Measurements from ENCODE around the gene STAT1. TPM values are rescaled to one million over a fixed set of nuclear protein-coding genes. Genes with fewer than 3 reads are reported as not detected.

STAT1 gene
- polyA plus RNA-seq, 1 donor: 29.1 TPM

DNA sequence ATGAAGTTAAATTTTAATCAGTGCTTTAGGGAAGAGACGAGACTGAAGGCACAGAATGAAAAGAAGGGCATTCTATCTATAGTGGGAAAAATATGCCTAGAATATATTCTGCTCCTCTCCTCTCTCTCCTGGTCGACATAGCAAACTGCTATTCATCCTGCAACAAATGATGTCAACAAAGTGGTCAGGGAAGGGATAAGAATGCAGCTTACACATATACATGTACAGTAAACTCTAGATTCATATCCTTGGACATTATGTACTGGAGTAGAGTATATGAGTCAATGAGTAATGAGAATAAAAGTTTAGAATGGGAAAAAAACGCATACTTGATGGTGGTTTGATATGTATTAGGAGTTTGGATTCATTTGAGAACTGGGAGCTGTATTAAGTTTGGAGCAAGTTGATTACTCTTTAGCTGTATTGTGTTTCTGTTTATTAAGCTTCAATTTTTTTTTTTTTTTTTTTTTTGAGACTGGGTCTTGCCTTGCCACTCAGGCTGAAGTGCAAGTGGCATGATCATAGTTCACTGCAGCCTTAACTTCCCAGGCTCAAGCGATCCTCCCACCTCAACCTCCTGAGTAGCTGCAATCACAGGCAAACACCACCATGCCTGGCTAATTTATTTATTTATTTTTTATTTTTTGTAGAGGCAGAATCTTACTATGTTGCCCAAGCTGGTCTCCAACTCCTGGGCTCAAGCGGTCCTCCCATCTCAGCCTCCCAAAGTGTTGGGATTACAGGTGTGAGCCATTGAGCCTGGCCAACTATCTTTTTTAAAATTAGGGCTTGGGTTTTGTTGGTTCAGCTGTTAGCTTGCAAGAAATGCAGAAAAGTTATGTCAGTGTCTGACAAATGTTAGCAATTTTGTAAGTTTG lies 53.8 kb downstream of the STAT1 start:
- DNase-seq (ENCODE audit: low read depth): no peak

DNA sequence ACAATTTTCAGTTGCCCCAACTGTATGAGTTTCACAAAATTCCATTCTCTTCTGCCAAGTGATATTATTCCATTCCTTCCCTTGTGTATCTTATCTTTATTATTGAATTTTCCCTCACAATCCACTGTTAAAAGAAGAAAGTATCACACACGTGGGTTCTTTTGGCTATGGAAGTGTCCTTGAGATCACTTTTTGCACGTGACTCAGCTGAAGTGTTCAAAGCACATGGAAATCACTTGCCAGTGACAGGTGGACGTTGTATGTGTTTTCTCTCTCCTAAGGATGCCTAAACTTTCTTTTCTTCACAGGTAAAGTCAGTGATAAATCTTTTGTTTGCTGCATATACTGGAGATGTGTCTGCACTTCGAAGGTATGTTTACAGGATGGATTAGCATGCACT lies 60.7 kb downstream of the STAT1 start:
- DNase-seq (ENCODE audit: low read depth): no peak

DNA sequence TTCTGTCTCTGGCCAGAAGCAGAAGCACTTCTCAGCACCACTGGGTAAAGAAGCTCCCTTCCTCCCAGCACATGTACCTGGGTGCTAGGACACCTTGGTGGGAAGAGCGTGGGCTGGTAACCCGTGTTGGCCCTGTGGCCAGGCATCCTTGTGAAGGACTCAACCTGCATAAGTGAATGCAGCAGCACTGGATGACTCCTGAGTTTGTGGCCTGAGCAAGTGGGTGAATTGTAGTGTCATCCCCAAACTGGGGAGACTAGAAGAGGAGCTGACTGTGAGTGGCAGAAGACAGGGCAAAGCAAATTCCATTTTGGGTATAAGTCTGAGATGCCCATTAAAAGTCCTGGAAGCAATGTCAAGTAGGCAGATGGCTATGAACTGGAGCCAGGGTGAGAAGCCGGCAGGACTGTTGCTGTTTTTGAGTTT lies 63.4 kb downstream of the STAT1 start:
- no peak for DNase-seq (ENCODE audit: low read depth)

DNA sequence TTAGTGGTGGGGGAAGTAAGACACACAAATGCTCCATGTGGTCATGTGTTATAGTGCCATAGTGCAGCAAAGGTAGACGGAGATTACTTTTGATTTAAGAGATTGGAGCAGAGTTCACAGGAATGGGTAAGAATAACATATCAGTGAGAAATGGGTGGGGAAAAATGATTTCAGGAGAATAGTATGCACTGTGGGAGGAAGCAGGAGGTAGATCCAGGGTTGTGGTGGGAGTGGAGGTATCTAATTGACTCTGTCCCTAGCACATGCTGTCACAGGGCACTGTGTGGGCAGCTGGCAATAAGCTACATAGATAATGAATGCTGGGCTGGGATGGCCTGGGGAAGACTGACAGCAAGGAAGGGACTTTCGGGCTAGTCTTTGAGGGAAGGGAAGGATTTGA lies 65.3 kb downstream of the STAT1 start:
- no peak for DNase-seq (ENCODE audit: low read depth)

DNA sequence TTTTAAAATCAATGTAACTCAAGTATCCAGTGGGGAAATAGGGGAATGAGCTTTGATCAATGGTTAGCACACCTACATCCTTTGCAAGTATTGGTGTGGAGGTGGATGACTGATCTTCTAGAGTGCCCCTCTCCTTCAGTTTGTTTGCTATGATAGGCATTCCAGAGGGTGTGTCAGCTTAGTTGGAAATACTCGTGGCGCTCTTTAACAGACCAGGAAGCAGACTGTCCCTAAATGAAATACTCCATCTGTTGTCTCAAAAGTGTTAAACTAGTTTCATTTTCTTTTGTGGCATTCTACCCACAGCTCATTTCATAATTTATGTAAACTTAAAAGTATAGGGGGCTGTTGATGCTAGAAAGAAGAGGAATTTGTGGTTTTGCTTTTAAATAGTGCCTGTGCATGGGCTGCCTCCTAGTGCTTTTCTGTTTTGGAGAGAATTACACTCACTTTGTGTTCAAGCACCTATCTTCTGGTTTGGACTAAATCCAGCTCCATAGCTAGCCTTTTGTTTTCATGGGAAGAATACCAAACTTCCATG lies 66.2 kb downstream of the STAT1 start:
- DNase-seq (ENCODE audit: low read depth): no peak

DNA sequence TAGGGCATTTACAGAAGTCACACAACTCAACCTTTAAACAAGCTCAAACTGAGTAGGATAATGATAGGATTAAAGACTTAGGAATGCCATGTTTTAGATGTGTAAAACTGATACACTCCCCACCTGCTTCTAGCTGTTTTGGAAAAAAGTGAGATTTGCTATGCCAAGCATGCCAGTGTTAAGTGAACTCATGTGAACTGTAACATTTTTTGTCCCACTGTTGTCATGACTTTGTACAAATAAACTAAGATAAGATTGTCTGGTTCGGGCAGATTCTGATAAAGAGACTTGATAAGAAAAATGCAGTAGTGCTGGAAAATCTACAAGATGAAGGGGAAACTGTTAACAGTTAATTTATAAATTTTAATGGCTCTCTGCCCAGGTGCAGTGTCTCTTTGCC lies 66.8 kb downstream of the STAT1 start:
- no peak for DNase-seq (ENCODE audit: low read depth)

DNA sequence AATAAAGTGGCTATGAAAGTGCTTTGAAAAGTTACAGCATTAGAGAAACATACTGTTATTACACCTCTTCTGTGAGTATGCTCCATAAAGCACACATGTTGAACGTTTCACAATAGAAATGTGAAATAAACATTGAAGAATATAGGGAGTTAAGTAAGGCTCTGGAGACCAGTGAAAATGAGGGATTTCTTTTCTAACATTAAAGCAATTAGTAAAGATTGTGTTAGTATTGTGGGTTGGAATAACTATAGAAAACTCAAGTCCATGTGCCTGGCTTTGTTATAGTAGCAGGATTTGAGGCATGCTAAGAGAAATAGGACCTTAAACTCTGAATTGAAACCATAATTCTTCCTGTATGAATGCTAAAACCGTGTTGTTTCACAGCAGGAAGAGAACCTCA lies 70.3 kb downstream of the STAT1 start:
- no peak for DNase-seq (ENCODE audit: low read depth)

DNA sequence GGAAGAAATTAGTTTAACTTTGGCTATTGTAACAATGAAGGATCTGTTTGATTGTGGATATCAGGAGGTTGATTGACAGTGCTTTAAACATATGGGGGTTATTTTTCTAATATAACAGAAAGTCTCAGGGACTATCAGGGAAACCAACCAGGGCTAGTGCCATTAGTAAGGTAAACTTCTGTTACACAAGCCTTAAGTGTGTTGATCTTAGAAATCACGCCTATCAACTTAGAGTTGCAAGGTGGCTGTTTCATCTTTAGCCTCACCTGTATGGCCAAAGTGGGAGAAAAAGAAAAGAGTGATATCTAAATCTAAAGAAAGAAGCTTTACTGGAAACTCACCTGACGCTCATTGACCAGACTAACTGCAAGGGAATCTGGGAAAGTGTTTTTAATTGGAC lies 71.3 kb downstream of the STAT1 start:
- DNase-seq (ENCODE audit: low read depth): no peak

DNA sequence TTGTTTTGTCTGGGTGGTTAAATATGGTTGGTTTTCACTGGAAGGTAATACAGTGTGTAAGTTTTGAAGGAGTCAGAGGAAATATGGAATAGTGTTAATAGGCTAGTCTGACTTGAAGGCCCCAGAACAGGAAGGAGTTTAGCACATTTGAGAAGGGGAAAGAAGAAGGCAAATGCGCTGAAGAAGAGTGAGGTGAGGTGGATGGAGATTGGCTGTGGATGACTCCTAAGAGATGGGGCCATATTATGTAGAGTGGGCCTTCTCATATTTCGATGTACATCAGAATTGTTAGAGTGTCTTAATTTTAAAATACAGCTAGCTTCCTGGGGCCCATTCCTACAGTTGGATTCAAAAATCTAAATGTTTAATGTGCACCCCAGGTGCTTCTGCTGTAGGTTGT lies 72.4 kb downstream of the STAT1 start:
- no peak for DNase-seq (ENCODE audit: low read depth)

DNA sequence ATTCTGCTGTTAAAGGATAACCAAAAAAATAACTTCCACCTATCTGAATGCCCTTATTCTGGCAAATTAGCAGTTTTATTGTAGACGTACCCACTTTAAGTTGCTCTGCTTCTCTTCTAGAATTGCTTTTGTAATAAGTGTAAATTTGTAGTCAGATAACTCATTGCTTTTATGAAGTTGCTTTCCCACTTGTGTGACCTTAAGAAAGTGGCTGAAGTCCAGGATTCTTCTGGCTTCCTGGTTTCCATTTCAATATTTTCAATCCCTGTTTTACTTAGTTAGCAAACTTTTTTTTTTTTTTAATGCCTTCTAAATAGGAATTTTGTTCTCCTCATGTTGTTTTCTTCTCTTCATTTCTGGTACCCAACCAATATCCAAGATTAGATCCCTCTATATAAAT lies 73.5 kb downstream of the STAT1 start:
- DNase-seq (ENCODE audit: low read depth): no peak

DNA sequence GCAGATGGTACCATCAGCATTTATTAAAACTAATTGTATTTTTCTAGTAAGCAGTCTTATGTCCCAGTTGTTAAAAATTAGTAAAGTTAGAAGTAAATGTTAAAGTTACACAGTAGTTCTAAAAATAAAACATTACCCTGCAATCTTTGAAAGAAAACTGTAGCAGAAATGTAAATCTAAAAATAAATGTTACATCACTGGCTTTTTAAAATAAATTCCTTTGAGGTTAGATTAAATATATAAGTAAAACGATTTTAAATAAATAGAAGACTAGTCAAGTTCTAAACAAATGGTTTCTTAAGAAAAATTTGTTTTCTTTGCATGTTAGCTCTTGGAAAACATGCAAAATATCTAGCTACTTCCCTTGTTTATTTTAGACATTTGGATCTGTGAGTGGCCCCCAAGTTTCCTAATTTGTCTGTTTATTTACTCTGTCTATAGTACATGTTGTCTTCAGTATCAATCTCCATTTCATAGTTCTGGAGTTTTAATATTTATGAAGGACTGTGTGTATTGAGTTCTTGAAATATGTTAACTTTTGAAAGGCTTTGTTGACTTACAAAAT lies 75.1 kb downstream of the STAT1 start:
- no peak for DNase-seq (ENCODE audit: low read depth)

DNA sequence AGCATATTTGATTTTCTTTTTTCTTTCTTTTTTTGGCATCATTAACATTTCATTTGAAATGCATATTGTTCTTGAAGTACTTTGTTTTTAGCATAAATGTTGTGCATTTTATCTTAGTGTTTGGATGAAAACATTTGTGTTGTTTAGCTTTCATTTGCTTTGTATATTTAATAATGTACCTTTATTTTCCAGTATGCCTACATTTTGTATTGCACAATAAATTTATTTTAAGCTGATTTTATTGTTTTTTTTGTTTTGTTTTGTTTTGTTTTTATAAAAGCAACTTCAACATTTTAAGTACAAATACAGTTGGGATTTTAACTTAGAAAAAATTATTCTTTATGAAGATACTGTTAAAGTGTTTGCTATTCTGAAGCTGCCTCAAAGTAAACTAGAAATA lies 78.9 kb downstream of the STAT1 start:
- no peak for DNase-seq (ENCODE audit: low read depth)

DNA sequence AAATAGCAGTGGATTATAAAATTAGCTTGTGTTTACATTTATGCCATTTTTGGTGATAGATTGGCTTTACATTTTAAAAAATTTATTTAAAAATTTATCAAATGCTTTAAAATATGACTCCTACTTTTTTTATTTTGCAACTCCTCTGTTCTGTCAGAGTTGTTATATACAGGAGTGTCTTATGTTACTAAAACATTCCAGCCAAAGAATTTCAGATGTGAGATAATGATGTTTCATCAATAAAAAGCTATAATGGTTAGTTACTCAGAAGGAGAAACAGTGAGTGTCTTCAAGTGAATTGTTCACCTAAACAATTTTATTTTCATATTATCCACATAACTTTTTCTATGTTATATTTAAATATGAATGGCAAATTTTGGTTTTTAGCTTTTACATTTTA lies 80.6 kb downstream of the STAT1 start:
- DNase-seq (ENCODE audit: low read depth): no peak

DNA sequence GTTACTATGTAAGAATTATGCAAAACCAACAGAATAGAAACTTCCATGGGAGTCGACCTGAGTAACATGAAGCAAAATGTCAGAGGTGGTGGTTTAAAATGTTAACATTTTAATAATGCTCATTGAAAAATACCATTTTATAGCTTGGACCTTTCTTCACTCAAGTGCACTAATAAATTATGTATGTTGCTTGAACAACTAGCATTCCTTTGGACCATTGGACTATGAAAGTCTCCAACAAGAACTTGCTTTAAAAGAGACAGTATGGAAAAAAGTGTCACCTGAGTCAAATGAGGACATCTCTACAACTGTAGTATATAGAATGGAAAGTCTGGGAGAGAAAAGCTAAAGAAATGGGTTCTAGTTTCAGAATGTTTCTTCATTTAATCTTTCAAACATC lies 81.5 kb downstream of the STAT1 start:
- DNase-seq (ENCODE audit: low read depth): no peak

DNA sequence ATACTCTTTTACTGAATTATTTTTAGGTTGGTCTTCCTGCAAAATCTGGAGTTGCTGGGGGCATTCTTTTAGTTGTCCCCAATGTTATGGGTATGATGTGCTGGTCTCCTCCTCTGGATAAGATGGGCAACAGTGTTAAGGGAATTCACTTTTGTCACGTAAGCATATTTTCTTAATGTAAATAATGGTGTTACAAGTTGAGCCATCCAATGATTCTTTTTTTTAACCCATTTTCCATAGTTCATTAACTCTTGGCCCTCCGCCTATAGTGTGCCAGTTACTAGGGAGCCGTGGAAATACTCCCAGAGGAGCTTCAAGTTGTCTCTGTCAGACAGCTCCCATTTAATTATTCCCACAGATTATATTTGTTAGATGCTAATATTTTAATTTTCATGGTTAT lies 83.6 kb downstream of the STAT1 start:
- no peak for DNase-seq (ENCODE audit: low read depth)

DNA sequence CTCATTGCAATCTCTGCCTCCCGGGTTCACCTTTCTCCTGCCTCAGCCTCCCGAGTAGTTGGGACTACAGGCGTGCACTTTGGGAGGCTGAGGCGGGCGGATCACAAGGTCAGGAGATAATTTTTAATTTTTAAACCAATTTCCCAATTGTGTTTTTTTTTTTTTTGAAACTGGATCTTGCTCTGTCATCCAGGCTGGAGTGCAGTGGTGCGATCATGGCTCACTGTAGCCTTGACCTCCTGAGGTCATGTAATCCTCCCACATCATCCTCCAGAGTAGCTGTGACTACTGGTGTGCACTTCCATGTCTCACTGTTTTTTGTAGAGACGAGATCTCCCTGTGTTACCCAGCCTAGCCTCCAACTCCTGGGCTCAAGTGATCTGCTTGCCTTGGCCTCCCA lies 84.1 kb downstream of the STAT1 start:
- DNase-seq (ENCODE audit: low read depth): no peak

DNA sequence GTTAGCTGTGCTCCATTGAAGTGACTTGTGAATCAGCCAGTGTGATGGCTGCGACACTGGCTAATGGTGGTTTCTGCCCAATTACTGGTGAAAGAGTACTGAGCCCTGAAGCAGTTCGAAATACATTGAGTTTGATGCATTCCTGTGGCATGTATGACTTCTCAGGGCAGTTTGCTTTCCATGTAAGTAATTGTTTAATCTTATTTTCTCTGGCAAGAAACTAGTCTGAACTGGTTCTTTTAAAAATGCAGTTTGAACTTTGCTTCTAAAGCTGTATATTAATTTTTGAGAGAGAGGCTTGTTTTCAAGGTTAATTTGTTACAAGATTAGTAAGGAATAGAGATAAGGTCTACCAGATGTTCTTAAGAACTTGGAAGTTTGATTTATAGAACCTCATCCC lies 86.7 kb downstream of the STAT1 start:
- DNase-seq (ENCODE audit: low read depth): no peak

DNA sequence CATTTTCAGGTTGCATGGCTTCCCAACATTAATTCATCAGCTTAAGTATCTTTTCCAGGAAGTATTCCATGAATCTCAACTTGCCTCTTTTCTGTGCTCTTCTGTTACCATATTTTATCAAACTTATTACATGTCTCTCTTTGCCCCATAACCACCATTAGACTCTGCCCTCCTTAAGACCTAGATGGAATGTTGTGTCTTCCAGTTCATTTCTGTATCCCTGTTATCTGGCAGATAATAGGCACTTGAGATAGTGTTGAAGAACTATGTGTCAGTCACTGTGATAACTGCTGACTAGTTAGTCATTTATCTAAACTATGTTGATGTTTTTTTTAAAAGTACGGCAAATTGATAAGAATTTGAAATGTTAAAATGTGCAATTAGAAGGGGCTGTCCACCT lies 91.6 kb downstream of the STAT1 start:
- no peak for DNase-seq (ENCODE audit: low read depth)

DNA sequence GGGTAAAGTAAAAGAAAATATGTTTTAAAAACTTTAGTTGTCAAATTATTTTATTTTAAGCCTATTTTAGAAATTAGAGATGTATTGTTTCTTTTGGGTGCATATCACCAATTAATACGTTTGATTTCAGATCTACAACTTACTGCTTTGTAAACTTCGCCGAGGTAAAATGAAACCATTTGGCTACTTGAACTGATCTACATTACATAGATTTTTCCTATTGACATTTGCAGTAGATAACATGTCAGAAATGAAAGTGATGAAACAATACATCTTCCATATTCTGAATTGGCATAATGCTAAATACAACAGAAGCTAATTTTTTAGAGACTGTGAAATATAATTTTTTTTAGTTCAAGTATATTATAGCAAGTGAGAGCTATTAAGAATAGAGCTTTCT lies 93.9 kb downstream of the STAT1 start:
- DNase-seq (ENCODE audit: low read depth): no peak
